Esophagus muscularis mucosa (tissue), 4 donors: ENCODE results near the gene VTI1A. TPM values are rescaled to one million over a fixed set of nuclear protein-coding genes. Genes with fewer than 3 reads are reported as not detected.

ENCODE experiments used
- DNase-seq: peaks from one replicate; pipeline ENCODE4 v3.0.0-alpha.2; 2017; ENCODE audit errors: extremely low spot score
- H3K27ac ChIP-seq, 4 donors: fragments of 200-600 bp; sonication (generic); replicated peaks in 1 of 4; 1 replicate in 3 of 4; 2 replicates in 1 of 4; pipeline ENCODE4 v1.5.1; 2016 to 2019; ENCODE audit warnings: mild to moderate bottlenecking in 1 of 4
- H3K27me3 ChIP-seq, 4 donors: fragments of 200-600 bp; sonication (generic); one replicate each; pipeline versions ENCODE4 v1.5.1 to v1.6.0; 2016 to 2019
- H3K36me3 ChIP-seq, 4 donors: fragments of 200-600 bp; sonication (generic); one replicate each; pipeline ENCODE4 v1.5.1; 2016 to 2019
- H3K4me1 ChIP-seq, 4 donors: fragments of 200-600 bp; sonication (generic); one replicate each; pipeline ENCODE4 v1.5.1; 2016 to 2019
- H3K4me3 ChIP-seq, 4 donors: fragments of 200-600 bp; sonication (generic); 1 replicate in 2 of 4; 2 replicates in 2 of 4; pipeline ENCODE4 v1.5.1; 2016 to 2019; ENCODE audit warnings: mild to moderate bottlenecking in 4 of 4, moderate library complexity in 1 of 4
- H3K9me3 ChIP-seq, 4 donors: fragments of 200-600 bp; sonication (generic); 1 replicate in 3 of 4; 2 replicates in 1 of 4; pipeline ENCODE4 v1.5.1; 2016 to 2019
- CTCF ChIP-seq, 3 experiments: fragments of 200-600 bp in 2 of 3; fragments of 450-650 bp in 1 of 3; sonication (generic) in 2 of 3; IDR thresholded peaks; one replicate each; pipeline ENCODE4 v1.5.1; 2017 to 2019; ENCODE audit warnings: antibody characterized with exemption in 3 of 3, mild to moderate bottlenecking in 2 of 3, moderate library complexity in 1 of 3
- EP300 ChIP-seq: sonication (generic); formaldehyde crosslinking; IDR thresholded peaks from one replicate; pipeline ENCODE4 v1.6.1; 2017; ENCODE audit warnings: antibody characterized with exemption
- POLR2A ChIP-seq: fragments of 450-650 bp; IDR thresholded peaks from one replicate; pipeline ENCODE4 v1.6.1; 2017; ENCODE audit warnings: antibody characterized with exemption, moderate library complexity, mild to moderate bottlenecking, low read depth
- POLR2AphosphoS5 ChIP-seq, 2 donors: sonication (generic); formaldehyde crosslinking; IDR thresholded peaks; one replicate each; pipeline ENCODE4 v1.6.1; 2017; ENCODE audit warnings: antibody characterized with exemption in 2 of 2
- WGBS: methylation state at CpG from one replicate; pipeline ENCODE4 v1.1.5; 2018; 5-methylcytosine and 5-hydroxymethylcytosine counted together
- intact Hi-C: fragments of 100-400 bp; cut with DNase I; formaldehyde crosslinking; loops from one replicate; pipeline ENCODE4 v1.15.1; 2023
- total RNA-seq, 4 donors: library from RNA; depleted of rRNA; stranded (reverse); fragments of >200 nt; gene quantifications; one replicate each; pipeline versions ENCODE4 v1.1.0 to v1.2.1, GENCODE V29; 2016

VTI1A gene
- total RNA-seq, 4 donors from 2014 or later = 27.6 to 42.7 (median 33.8) TPM

GRCh38 chr10:112711366-112711765 lies 264.4 kb downstream of the VTI1A start:
- peaks cover 0 to 4% (median 1%) of the 10 kb centered on the region in 4 donors for H3K4me1 ChIP-seq
- no peak for TF ChIP-seq POLR2AphosphoS5 (IDR thresholded peaks at IDR 0.05)
- no peak for TF ChIP-seq POLR2A
- no peak for TF ChIP-seq EP300
- TF ChIP-seq CTCF (IDR thresholded peaks at IDR 0.05) = no peak
- intact Hi-C loops = loop anchor here (5.0 kb wide), 1 partner anchor 671 kb away; no protein-coding TSS in a partner anchor
- no peaks in the 10 kb centered on the region for H3K27me3 ChIP-seq
- WGBS = 90% methylated on average over 8 of the region's 8 CpGs
- H3K27ac ChIP-seq = no peak overlapping the region
- H3K36me3 ChIP-seq = no peaks in the 10 kb centered on the region
- peak; percentile 75 for DNase-seq
- no peak overlapping the region for H3K4me3 ChIP-seq
- no peaks in the 10 kb centered on the region for H3K9me3 ChIP-seq

- Histone ChIP-seq H3K4me1 (peaks cover 0 to 8% (median 1%) of the 10 kb centered on the region in 4 donors), H3K4me3 (no peak overlapping the region), H3K9me3 (no peaks in the 10 kb centered on the region), H3K36me3 (no peaks in the 10 kb centered on the region), H3K27me3 (no peaks in the 10 kb centered on the region), H3K27ac (no peak overlapping the region)
- no peak for TF ChIP-seq POLR2AphosphoS5 (IDR thresholded peaks at IDR 0.05)
- TF ChIP-seq CTCF (IDR thresholded peaks at IDR 0.05) = no peak
- no peak for TF ChIP-seq EP300
- TF ChIP-seq POLR2A = no peak
- peak; percentile 21 for DNase-seq
- 77% methylated on average over 2 of the region's 2 CpGs for WGBS
- intact Hi-C loops = loop anchor here (5.0 kb wide), 1 partner anchor 670 kb away; no protein-coding TSS in a partner anchor
Measured at GRCh38 chr10:112712536-112712935, 265.5 kb downstream of the VTI1A start.

GRCh38 chr10:112713411-112713810 lies 266.4 kb downstream of the VTI1A start:
- WGBS = 91% methylated on average over 2 of the region's 2 CpGs

GRCh38 chr10:112715581-112715980 lies 268.6 kb downstream of the VTI1A start:
- Histone ChIP-seq H3K27ac (no peak overlapping the region), H3K4me3 (no peak overlapping the region), H3K36me3 (no peaks in the 10 kb centered on the region), H3K4me1 (peaks cover 0 to 4% (median 0%) of the 10 kb centered on the region in 4 donors), H3K27me3 (no peaks in the 10 kb centered on the region), H3K9me3 (no peaks in the 10 kb centered on the region)
- TF ChIP-seq POLR2A (no peak), EP300 (no peak), POLR2AphosphoS5 (IDR thresholded peaks at IDR 0.05) (no peak), CTCF (IDR thresholded peaks at IDR 0.05) (no peak)
- peak; percentile 47 for DNase-seq
- intact Hi-C loops = no loop called here
- WGBS = 95% methylated on average over 5 of the region's 5 CpGs

More at GRCh38 chr10:112713411-112713810, 266.4 kb downstream of the VTI1A start:
- Histone ChIP-seq H3K4me1 (peaks cover 0 to 8% (median 1%) of the 10 kb centered on the region in 4 donors), H3K36me3 (no peaks in the 10 kb centered on the region), H3K27ac (no peak overlapping the region), H3K4me3 (no peak overlapping the region), H3K9me3 (no peaks in the 10 kb centered on the region), H3K27me3 (no peaks in the 10 kb centered on the region)
- intact Hi-C loops = loop anchor here (5.0 kb wide), 1 partner anchor 669 kb away; no protein-coding TSS in a partner anchor
- DNase-seq = peak; percentile 7
- TF ChIP-seq POLR2A (no peak), CTCF (IDR thresholded peaks at IDR 0.05) (no peak)

GRCh38 chr10:112716076-112716475 lies 269.1 kb downstream of the VTI1A start:
- no peak for TF ChIP-seq CTCF (IDR thresholded peaks at IDR 0.05)
- TF ChIP-seq EP300 = no peak
- TF ChIP-seq POLR2A = no peak
- no peak for TF ChIP-seq POLR2AphosphoS5 (IDR thresholded peaks at IDR 0.05)
- DNase-seq = peak; percentile 39
- Histone ChIP-seq H3K27ac (no peak overlapping the region), H3K36me3 (no peaks in the 10 kb centered on the region), H3K27me3 (no peaks in the 10 kb centered on the region), H3K9me3 (no peaks in the 10 kb centered on the region), H3K4me3 (no peak overlapping the region), H3K4me1 (peaks cover 0 to 4% (median 0%) of the 10 kb centered on the region in 4 donors)
- intact Hi-C loops = no loop called here
- WGBS = 90% methylated on average over 3 of the region's 3 CpGs
